ENCODE results near the gene FOXA2.
A peak's percentile ranks its signal among the peaks of the same experiment; 100 is the strongest.

Gene FOXA2

DNA sequence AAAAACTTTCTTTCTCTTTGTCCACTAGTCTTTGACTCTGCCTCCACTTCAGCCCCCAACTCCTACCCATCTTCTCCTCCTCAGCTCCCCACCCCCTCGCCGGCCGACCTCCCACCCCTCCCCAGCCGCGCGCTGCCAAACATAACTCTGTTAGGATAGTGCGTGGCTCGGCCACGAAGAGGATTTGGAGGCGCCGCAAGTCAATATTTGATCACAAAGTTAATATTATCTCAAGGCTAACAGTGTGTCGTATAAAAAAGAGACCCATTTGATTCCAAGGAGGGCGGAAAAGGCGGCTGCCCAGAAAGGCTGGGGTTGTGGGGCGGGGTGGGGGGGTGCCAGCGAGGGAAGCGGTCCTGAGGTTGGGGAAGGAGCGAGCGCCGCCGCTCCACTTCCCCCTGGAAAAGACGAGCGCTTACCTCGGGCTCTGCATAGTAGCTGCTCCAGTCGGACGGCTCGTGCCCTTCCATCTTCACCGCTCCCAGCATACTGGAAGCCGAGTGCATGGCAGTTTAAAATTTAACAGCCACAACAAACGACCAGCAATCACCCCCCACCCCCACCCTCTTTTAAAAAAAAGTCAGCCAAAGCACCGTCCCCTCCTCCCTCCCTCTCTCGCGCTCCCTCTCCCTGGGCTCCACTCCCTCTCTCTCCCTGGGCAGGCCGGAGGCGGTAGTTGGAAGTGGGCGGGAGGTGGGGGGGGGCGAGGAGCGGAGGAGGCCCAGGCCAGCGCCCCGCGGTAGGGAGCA is 425 bp downstream of the FOXA2 start:
- DNase-seq (ENCODE audit: low read depth in 2 of 2): no peak

DNA sequence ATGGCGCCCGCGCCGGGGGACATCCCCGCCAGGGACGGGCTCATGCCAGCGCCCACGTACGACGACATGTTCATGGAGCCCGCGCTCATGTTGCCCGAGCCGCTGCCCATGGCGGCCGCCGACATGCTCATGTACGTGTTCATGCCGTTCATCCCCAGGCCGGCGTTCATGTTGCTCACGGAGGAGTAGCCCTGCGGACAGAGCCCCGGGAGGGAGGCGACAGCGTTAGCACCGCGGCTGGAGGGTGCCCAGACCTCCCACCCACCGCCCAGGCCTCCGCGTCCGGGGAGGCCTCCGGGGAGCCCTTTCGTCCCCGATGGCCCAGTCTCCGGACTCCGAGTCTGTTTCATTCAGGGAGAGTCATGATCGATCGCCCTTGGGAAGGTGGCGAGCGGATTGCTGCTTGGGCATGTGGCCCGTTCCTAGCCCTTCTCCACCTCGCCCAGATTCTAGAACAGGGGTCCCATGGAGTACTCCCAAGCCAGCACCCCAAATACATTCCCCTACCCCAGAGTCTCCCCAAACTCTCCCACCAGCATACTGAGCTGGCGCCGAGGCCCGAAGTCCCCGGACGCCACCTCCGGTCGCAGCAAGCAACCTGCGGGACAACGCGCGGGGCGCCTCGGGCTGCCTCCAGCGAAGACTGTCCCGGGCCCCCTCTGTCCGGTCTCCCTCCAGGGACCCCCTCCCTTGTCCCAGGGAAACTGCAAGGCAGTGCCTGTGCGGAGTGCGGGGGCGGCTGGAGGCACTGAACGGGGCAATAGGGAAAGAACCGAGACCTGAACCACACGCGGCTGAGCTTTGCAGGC is 1.2 kb downstream of the FOXA2 start:
- no peak for DNase-seq (ENCODE audit: low read depth in 2 of 2)

- no peak for DNase-seq (ENCODE audit: low read depth in 2 of 2)
Measured at GRCh38 chr20:22582386-22582963, 1.9 kb downstream of the FOXA2 start.

- no peak for DNase-seq (ENCODE audit: low read depth in 2 of 2)
Measured at GRCh38 chr20:22581437-22582385, 2.7 kb downstream of the FOXA2 start.

DNA sequence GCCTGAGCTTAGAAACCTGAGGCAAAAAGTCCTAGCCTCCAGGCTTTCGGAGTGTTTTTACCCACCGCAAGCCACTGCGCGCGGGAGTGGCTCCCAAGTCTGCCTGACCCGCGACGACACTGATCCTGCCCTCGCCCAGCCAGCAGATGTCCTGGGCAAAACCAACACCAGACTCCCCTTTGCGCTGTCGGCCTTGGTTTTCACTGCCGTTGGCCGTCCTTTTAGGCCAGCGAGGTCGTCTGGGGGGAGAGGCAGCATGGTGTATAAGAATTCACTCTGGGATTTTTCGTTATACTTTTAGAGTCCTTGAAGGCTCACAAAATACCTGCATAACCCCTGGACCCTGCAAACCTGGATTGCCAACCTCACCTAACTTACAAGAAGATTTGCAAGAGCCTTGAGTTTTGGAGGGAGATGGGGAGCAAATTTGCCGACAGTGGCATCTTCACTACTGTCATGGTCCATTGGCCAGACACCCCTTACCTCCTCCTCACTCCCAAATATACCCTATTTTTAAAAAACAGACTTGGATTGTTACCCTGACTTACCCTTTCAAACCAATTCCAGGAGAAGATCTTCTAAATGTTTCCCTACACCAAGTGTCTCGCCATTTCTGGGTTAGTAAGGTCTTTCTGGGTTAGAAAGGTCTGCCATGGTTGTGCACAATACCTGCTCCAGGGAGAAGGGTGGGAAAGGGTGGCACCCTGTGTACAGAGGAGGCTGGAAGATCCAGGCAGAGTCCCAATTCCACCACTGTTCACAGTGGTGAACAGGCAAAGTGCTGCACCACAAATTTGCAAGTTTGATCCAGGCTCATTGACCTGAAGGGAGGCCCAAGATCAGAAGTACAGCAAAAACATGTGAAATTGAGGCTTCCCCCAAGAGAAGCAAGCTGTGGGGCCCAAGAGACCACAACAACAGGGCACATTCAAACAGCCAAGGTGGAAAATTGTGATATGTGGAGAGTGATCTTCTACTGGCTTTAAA is 4.4 kb downstream of the FOXA2 start:
- no peak for DNase-seq (ENCODE audit: low read depth in 2 of 2)

DNA sequence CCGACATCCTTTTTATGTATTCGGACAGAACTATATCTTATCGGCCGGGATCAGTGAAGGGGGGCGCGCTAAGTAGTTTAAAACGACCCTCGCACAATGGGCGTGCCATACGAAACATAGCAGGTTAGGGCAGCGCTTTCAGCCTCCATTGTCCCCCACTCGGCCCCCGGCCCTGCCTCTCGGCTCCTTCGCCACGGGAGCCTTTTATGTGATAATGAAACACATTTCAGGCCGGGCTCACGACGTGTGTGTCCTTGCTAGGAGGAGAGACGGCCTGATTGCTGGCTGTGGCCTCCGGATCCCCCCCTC is 5.3 kb downstream of the FOXA2 start:
- no peak for DNase-seq (ENCODE audit: low read depth in 2 of 2)

- no peak for DNase-seq (ENCODE audit: low read depth in 2 of 2)
Measured at GRCh38 chr20:22578221-22579118, 5.9 kb downstream of the FOXA2 start.

GRCh38 chr20:22577515-22578220 is 6.7 kb downstream of the FOXA2 start:
- no peak for DNase-seq (ENCODE audit: low read depth in 2 of 2)

- DNase-seq (ENCODE audit: low read depth in 2 of 2): no peak
Measured at GRCh38 chr20:22576733-22577514, 7.4 kb downstream of the FOXA2 start.

DNA sequence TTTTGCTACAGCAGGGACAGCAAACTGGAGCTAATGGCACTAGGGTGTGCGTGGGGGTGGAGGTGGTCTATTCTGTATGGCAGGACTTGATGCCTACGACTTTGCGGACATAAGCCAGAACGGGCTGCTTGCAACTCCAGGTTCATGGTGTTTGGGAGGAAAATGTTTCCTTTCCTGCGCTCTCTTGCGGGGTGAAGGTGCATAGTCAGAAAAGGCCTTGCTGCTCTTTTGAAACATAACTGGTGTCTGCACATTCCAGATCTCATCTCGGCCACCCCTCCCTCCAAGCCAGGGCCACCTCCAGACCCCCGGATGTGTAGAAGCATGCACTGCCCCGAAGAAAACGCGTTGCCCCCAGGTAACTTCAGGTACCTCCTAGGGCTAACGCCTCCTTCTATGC is 8.1 kb downstream of the FOXA2 start:
- DNase-seq (ENCODE audit: low read depth in 2 of 2): no peak

GRCh38 chr20:22575737-22576136 is 8.6 kb downstream of the FOXA2 start:
- DNase-seq (ENCODE audit: low read depth in 2 of 2): no peak

DNA sequence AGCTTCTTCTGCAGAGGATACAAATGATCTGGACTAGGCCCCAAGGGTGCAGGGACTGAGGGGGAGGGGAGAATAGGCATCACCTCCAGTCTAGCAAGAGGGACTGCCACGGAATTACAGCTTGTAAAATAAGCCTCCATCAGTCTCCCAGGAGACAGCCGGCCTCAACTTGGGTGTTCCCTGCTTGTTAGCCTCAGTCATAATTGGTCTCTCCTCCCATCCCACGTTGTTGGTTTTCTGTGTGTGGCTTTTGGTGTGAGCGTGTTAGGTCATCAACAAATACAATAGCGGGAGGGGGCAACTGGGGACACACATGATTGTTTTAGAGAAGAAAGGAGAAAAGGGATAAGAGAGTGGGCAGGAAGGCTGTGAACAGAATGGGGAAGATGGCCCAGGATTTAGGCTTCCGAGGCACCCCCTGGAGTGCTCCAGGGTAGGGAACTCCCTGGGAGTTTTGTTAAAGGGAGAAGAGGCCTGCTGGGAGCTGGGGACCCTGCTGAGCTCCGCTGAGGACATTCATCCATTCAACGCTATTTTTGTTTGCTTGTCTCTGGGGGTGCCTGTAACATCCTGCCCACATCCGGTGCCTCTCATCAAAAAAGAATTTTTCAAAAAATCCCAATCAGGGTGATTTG is 9.2 kb downstream of the FOXA2 start:
- DNase-seq (ENCODE audit: low read depth in 2 of 2): peak in 1 of 2 experiments; percentile 7

- no peak for DNase-seq (ENCODE audit: low read depth in 2 of 2)
Measured at GRCh38 chr20:22574545-22575086, 9.8 kb downstream of the FOXA2 start.

- no peak for DNase-seq (ENCODE audit: low read depth in 2 of 2)
Measured at GRCh38 chr20:22572491-22572890, 11.9 kb downstream of the FOXA2 start.

GRCh38 chr20:22572023-22572422 is 12.3 kb downstream of the FOXA2 start:
- DNase-seq (ENCODE audit: low read depth in 2 of 2): no peak

GRCh38 chr20:22569353-22569752 is 15.0 kb downstream of the FOXA2 start:
- DNase-seq (ENCODE audit: low read depth in 2 of 2): no peak

DNA sequence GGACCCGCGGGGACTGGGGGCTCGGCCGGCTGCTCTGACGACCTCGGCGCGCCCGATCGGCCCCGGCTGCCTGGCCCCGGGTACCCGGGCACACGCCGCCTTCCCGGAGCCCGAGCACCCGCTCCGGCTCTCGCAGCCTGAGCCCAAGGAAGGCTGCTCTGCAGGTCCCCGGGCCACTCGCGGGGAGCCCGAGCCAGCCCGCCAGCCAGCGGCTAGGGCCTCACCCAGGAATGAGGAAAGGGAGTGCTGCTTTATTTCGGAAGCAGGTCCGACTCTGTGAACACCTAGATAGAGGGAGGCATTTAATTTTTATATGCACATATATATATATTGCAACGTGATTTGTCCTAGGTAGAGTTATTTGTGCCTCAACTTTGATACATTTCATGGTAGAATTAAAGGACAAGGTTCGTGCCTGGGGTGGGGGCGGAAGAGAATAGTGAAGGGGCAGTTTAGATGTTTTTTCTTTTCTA is 15.5 kb downstream of the FOXA2 start:
- DNase-seq (ENCODE audit: low read depth in 2 of 2): no peak
